PC-9 (cell line): ENCODE results near the gene CTNNA3. TPM values are rescaled to one million over a fixed set of nuclear protein-coding genes. Genes with fewer than 3 reads are reported as not detected.

Experiments used
- BruUV-seq: library from RNA; stranded (reverse); fragments of 400-500 nt; replicated peaks from 2 replicates; lab custom pipeline; 2021; lab: Mats Ljungman, UMichigan
- CTCF ChIA-PET: fragments of 300-600 bp; sonication (Branson Sonifier 250); formaldehyde crosslinking; loops from one replicate; lab custom pipeline; 2022; ENCODE audit warnings: antibody characterized with exemption; lab: Charles Lee
- POLR2A ChIA-PET: fragments of 300-600 bp; sonication (Branson Sonifier 250); formaldehyde crosslinking; loops from one replicate; lab custom pipeline; 2022; ENCODE audit warnings: antibody characterized with exemption; ENCODE audit not compliant: unreplicated experiment; lab: Charles Lee
- DNase-seq, 2 experiments: peaks; one replicate each; pipeline versions ENCODE4 v3.0.0 to v3.0.0-alpha.2; 2015 to 2022; ENCODE audit warnings: mixed read lengths in 1 of 2
- H2AFZ ChIP-seq: fragments of 200-600 bp; sonication (generic); 2 replicates; pipeline ENCODE4 v1.8.1; 2017; ENCODE audit warnings: antibody characterized with exemption
- H3F3A ChIP-seq: fragments of 200-600 bp; sonication (generic); 2 replicates; pipeline ENCODE4 v1.8.1; 2017; ENCODE audit warnings: antibody characterized with exemption, mild to moderate bottlenecking, low read depth; ENCODE audit not compliant: insufficient read depth
- H3K27ac ChIP-seq: fragments of 200-600 bp; sonication (generic); 2 replicates; pipeline ENCODE4 v1.6.1; 2016; ENCODE audit warnings: mixed run types
- H3K27me3 ChIP-seq: fragments of 200-600 bp; sonication (generic); 2 replicates; pipeline ENCODE4 v1.6.1; 2016; ENCODE audit warnings: low read depth, mixed run types; ENCODE audit not compliant: insufficient read depth
- H3K36me3 ChIP-seq: fragments of 200-600 bp; sonication (generic); 2 replicates; pipeline ENCODE4 v1.6.1; 2016; ENCODE audit warnings: low read depth, mixed run types
- H3K4me1 ChIP-seq: fragments of 200-600 bp; sonication (generic); replicated peaks from 2 replicates; pipeline ENCODE4 v1.6.1; 2016; ENCODE audit warnings: mixed run types; ENCODE audit not compliant: insufficient read depth
- H3K4me2 ChIP-seq: fragments of 200-600 bp; sonication (generic); 2 replicates; pipeline ENCODE4 v1.6.1; 2017; ENCODE audit warnings: mixed run types
- H3K4me3 ChIP-seq: fragments of 200-600 bp; sonication (generic); 2 replicates; pipeline ENCODE4 v1.6.1; 2016; ENCODE audit warnings: mixed run types
- H3K79me2 ChIP-seq: fragments of 200-600 bp; sonication (generic); 2 replicates; pipeline ENCODE4 v1.6.1; 2017; ENCODE audit warnings: low read depth, mixed run types
- H3K9me2 ChIP-seq: fragments of 200-600 bp; sonication (generic); 2 replicates; pipeline ENCODE4 v1.8.1; 2017; ENCODE audit warnings: mild to moderate bottlenecking; ENCODE audit not compliant: insufficient read depth
- H3K9me3 ChIP-seq: fragments of 200-600 bp; sonication (generic); 2 replicates; pipeline ENCODE4 v1.8.1; 2016; ENCODE audit warnings: low read depth; ENCODE audit not compliant: insufficient read depth
- H4K20me1 ChIP-seq: fragments of 200-600 bp; sonication (generic); 2 replicates; pipeline ENCODE4 v1.8.1; 2017; ENCODE audit not compliant: insufficient read depth
- EZH2 ChIP-seq: fragments of 200-600 bp; sonication (generic); IDR thresholded peaks from 2 replicates; pipeline ENCODE4 v1.8.0; 2017; ENCODE audit warnings: antibody characterized with exemption, low read depth
- intact Hi-C: fragments of 100-400 bp; cut with micrococcal nuclease; formaldehyde crosslinking; loops from one replicate; pipeline ENCODE4 v1.10.0; 2022; ENCODE audit not compliant: unreplicated experiment
- total RNA-seq: library from RNA; stranded (reverse); gene quantifications from 2 replicates; pipeline ENCODE4 v1.2.3, GENCODE V29; 2021
- TF ChIP-seq, protein P1 (sequence below): fragments of 200-600 bp; sonication (generic); conservative IDR thresholded peaks from 2 replicates; pipeline ENCODE4 v1.6.1; 2017; ENCODE audit warnings: mixed run types, antibody characterized with exemption, mild to moderate bottlenecking, moderate library complexity

The CTNNA3 gene
- total RNA-seq, 1 experiment from 2014 or later = not detected

DNA sequence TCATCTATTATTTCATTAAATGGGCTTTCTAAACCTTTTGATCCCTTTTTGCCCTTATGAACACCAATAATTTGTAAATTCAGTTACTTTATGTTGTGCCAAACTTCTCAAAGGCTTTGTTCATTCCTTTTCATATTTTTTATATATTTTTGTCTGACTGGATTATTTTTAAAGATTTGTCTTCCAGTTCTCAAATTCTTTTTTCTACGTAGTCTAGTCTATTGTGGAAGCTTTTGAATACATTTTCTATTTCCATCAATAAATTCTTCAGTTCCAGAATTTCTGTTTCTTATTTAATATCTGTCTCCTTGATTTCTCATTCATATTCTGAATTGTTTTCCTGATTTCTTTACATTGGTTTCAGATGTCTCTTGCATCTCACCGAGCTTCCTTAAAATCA is 108.2 kb downstream of the CTNNA3 start:
- Histone ChIP-seq H3K4me3 (no peak overlapping the region), H3K9me3 (no peaks in the 10 kb centered on the region), H3K9me2 (0 out of 2 replicates have a peak, but pooled peaks cover 4% of the 10 kb centered on the region), H3F3A (no peaks in the 10 kb centered on the region), H3K79me2 (no peaks in the 10 kb centered on the region), H3K4me1 (no peaks in the 10 kb centered on the region), H3K36me3 (no peaks in the 10 kb centered on the region), H3K4me2 (no peak overlapping the region), H3K27me3 (no peaks in the 10 kb centered on the region), H3K27ac (no peak overlapping the region), H4K20me1 (no peaks in the 10 kb centered on the region), H2AFZ (no peak overlapping the region)
- ChIA-PET POLR2A (no interaction called here), CTCF (no interaction called here)
- no peak for DNase-seq
- no peak for TF ChIP-seq EZH2
- TF ChIP-seq, protein P1, sequence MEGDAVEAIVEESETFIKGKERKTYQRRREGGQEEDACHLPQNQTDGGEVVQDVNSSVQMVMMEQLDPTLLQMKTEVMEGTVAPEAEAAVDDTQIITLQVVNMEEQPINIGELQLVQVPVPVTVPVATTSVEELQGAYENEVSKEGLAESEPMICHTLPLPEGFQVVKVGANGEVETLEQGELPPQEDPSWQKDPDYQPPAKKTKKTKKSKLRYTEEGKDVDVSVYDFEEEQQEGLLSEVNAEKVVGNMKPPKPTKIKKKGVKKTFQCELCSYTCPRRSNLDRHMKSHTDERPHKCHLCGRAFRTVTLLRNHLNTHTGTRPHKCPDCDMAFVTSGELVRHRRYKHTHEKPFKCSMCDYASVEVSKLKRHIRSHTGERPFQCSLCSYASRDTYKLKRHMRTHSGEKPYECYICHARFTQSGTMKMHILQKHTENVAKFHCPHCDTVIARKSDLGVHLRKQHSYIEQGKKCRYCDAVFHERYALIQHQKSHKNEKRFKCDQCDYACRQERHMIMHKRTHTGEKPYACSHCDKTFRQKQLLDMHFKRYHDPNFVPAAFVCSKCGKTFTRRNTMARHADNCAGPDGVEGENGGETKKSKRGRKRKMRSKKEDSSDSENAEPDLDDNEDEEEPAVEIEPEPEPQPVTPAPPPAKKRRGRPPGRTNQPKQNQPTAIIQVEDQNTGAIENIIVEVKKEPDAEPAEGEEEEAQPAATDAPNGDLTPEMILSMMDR = no peak
- intact Hi-C loops = no loop called here
- BruUV-seq = no TSS peak

DNA sequence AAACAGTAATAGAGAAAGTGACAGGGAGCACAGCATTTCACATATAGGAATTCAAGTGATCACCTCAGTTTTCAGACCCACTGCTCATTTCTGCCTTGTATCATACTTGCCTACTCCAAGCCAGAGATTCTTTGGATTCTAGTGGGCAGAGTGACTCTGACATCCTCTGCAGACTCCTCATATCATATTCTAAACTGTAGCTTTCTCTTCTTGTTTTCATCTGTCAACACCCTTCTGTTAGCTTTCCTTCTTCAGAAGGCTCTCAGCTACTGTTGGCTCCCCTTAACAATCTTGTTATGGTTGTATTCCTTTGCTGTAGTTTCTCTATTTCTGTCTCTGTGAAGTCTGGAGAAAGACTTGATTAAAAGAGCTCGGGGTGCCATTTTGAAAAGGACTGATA is 120.5 kb downstream of the CTNNA3 start:
- no peak for DNase-seq
- no peak overlapping the region for H3K27ac ChIP-seq
- no peaks in the 10 kb centered on the region for H3K4me1 ChIP-seq
- POLR2A ChIA-PET = no interaction called here
- H4K20me1 ChIP-seq = no peaks in the 10 kb centered on the region
- no peak overlapping the region for H3K4me3 ChIP-seq
- H3K27me3 ChIP-seq = no peaks in the 10 kb centered on the region
- H3K9me3 ChIP-seq = no peaks in the 10 kb centered on the region
- H3F3A ChIP-seq = no peaks in the 10 kb centered on the region
- H3K79me2 ChIP-seq = no peaks in the 10 kb centered on the region
- CTCF ChIA-PET = no interaction called here
- no peak overlapping the region for H2AFZ ChIP-seq
- no peaks in the 10 kb centered on the region for H3K36me3 ChIP-seq
- no peak for TF ChIP-seq EZH2
- TF ChIP-seq, protein P1 = no peak
- no peaks in the 10 kb centered on the region for H3K9me2 ChIP-seq
- no TSS peak for BruUV-seq
- intact Hi-C loops = no loop called here
- no peak overlapping the region for H3K4me2 ChIP-seq

DNA sequence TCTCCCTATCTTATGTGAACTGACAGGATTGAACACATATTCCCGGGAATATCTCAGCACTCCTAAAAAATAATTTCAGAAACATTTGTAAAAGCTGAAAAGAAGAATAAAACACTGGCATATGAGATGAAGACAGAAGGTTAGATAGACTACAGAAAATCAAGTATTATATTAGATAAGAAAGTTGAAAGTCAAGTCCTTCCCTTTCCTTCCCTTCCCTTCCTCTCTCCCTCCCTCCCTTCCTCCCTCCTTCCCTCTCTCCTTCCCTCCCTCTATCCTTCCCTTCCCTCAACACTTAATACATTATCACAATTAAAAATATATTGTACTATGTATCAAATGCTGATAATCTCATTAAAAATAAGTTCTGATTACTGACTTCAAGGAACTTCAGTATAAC is 122.5 kb downstream of the CTNNA3 start:
- CTCF ChIA-PET = no interaction called here

More for the DNA sequence above, 122.5 kb downstream of the CTNNA3 start:
- Histone ChIP-seq H3K4me1 (no peaks in the 10 kb centered on the region), H3K9me3 (no peaks in the 10 kb centered on the region), H3K4me3 (no peak overlapping the region), H2AFZ (no peak overlapping the region), H3K4me2 (no peak overlapping the region), H4K20me1 (no peaks in the 10 kb centered on the region), H3F3A (no peaks in the 10 kb centered on the region), H3K36me3 (no peaks in the 10 kb centered on the region), H3K27me3 (no peaks in the 10 kb centered on the region), H3K27ac (no peak overlapping the region), H3K79me2 (no peaks in the 10 kb centered on the region), H3K9me2 (no peaks in the 10 kb centered on the region)
- TF ChIP-seq, protein P1 = no peak
- TF ChIP-seq EZH2 = no peak
- intact Hi-C loops = no loop called here
- POLR2A ChIA-PET = no interaction called here
- BruUV-seq = no TSS peak
- DNase-seq = no peak
